ENCODE measurements around the gene CFAP20.

Gene CFAP20

GRCh38 chr16:58123896-58124600 lies 5.1 kb downstream of the CFAP20 start:
- no peak for DNase-seq

GRCh38 chr16:58121132-58121531 lies 8.0 kb downstream of the CFAP20 start:
- no peak for DNase-seq

DNA sequence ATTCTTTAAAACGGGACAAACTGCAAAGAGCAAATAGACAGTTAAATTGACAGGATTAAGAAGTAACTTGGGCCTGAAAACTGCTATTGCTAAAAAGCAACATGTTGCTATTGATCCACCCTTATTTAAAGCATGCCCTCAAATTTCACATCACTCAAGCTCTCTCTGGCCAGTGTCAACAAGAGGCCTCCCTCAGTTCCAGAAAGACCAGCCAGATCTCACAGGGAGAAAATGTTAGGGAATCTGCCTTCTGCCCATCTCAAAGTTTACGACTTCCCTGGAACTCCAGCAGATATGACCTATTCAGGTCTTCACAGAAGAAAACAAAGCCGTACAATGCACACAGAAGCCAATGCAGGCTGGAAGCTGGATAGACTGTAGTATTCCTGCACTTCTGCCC lies 8.9 kb downstream of the CFAP20 start:
- DNase-seq = no peak

DNA sequence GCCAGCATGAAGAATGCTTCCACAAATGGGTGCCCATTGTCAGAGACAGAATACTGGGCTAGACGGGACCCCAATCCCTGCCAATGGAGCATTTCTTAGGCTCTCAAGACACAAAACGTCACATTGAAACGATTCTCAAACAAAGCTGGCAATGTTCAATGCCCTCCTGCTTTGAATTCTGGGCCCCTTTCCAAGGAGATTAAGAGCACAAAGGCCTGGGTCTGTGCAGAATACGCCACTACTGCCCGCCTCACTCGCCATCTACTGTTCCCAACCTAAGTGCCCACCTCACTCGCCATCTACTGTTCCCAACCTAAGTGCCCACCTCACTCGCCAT lies 9.7 kb downstream of the CFAP20 start:
- no peak for DNase-seq

GRCh38 chr16:58118801-58119508 lies 10.2 kb downstream of the CFAP20 start:
- DNase-seq = no peak

DNA sequence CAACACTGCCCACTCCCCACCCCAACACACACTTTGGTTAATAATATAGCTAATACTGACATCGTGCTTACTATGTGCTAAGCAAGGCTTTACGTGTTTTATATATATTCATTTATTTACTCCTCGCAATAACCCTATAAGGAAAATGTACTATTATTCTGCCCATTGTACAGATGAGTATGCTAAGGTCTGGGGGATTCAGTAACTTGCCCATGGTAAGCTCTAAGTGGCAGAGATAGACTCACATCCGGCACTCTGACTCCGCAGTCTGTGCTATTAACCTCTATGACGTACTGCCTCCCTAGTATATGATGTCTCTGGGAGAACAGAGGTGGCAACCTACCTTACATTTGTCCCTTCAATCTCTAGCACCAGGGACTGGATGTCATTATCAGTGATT lies 12.7 kb downstream of the CFAP20 start:
- no peak for DNase-seq

DNA sequence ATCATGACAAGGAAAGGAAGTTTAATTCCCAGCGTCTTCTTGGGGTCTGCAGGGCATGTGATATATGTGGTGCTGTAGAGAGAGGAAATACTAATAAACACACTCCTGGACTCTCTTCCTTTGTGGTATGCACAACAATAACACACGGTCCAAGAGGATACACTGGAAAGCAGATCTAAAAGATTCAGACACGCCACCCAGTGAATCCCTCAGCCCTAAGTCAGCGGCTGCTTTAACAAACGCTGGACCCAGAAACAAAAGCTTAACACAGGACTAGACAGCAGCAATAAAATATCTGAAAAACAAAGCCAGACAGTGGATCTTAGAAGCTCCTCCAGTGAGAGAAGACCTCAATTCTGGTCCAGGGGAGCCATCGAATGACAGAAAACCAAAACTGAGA lies 13.1 kb downstream of the CFAP20 start:
- DNase-seq = no peak

- DNase-seq = no peak
Measured at GRCh38 chr16:58114827-58115825, 14.1 kb downstream of the CFAP20 start.

GRCh38 chr16:58111302-58111627 lies 17.9 kb downstream of the CFAP20 start:
- no peak for DNase-seq

- DNase-seq = no peak
Measured at GRCh38 chr16:58110571-58111301, 18.4 kb downstream of the CFAP20 start.

DNA sequence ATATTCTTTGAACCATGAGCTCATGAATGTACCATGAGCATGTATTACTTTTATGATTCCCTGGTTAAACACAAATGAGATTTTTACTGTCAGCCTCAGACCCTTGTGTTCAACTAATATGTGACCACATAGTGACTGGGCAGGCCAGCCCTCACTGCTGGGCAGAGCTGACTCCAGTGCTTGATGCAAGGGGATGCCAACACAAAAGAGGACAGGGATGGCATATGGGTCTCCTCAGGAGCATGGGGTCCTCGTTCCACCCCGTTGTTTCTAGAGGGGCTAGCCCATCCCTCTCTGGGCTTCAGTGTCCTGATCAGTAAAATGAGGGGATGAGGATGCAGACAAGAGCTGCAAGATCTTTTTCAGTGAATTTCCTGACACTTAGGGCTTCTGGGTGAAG lies 19.3 kb downstream of the CFAP20 start:
- DNase-seq = no peak

GRCh38 chr16:58109330-58109729 lies 19.9 kb downstream of the CFAP20 start:
- DNase-seq = no peak

- DNase-seq = no peak
Measured at GRCh38 chr16:58107709-58108108, 21.5 kb downstream of the CFAP20 start.

DNA sequence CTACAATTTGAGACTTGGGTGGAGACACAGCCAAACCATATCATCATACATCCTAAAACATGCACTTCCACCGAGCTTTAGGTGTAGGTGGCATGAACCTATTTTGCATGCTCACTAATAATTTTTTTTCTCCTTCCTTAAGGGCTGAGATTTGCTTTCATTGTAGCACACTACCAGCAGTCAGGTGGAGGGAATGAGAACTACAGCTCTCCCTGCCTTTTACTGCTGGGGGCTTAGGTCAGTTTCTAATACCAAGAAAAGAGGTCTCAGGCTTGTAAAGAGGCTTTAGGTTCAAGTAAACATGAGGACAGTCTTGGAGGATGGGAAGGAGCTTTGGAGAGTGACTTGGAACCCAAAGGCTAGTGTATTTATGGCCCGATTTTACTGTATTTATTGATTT lies 22.0 kb downstream of the CFAP20 start:
- no peak for DNase-seq

DNA sequence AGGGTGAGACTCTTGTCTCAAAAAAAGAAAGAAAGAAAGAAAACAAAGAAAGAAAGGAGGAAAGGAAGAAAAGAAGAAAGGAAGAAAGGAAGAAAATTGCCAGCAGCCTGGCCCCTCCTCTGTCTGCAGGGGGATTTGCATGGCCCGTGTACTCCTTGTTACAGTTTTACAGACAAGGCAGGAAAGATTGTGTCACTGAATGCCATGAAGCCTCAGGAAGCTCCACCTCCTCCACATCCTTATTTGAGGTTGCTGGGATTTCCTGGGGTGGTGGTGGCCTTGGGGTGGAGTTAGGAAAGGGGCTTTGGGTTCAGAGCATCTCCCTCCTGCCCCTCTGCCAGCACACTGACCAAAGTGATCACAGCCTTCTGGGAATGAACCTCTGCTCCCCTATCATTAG lies 23.6 kb downstream of the CFAP20 start:
- DNase-seq = no peak

- DNase-seq = no peak
Measured at GRCh38 chr16:58102665-58103392, 26.4 kb downstream of the CFAP20 start.

GRCh38 chr16:58099956-58100300 lies 29.3 kb downstream of the CFAP20 start:
- DNase-seq = no peak

DNA sequence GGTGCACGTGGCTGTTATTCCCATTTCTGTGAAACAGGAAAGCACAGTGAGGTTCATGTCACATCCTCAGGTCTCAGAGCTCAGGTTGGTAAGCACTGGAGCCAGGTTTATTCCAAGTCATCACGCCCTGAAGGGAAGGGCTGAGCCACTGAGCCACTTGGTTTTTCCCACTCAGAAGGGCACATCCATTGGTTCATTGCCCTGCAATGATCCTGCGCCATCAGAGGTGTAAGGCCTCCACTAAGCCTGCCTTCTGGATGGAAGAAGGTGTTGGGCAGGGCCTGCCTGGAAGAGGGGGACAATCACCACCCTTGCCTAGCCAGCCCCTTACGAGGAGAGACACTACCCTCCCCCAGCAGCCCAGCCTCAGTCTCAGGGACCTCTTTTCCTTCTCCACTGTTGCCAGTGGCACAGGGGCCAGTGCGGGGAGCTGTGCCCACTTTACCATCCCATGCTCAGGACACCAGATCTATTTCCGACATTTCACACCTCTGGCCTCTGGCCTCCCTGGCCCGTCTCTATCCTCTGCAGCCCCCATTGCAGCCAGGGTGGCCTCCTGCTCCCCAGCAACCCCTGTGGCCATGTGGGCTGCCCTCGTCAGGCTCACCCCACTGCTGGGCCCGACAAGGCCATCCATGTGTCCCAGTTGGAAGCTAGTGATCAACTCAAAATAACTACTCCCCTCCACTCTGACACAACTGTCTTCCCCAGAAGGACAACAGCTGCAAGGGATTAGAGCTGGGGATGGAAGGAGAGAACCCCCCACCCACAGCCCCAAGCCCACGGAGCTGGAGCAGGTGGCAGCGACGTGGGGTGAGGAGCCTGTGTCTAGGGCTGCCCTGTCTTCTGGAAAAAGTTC lies 29.9 kb downstream of the CFAP20 start:
- DNase-seq = no peak

DNA sequence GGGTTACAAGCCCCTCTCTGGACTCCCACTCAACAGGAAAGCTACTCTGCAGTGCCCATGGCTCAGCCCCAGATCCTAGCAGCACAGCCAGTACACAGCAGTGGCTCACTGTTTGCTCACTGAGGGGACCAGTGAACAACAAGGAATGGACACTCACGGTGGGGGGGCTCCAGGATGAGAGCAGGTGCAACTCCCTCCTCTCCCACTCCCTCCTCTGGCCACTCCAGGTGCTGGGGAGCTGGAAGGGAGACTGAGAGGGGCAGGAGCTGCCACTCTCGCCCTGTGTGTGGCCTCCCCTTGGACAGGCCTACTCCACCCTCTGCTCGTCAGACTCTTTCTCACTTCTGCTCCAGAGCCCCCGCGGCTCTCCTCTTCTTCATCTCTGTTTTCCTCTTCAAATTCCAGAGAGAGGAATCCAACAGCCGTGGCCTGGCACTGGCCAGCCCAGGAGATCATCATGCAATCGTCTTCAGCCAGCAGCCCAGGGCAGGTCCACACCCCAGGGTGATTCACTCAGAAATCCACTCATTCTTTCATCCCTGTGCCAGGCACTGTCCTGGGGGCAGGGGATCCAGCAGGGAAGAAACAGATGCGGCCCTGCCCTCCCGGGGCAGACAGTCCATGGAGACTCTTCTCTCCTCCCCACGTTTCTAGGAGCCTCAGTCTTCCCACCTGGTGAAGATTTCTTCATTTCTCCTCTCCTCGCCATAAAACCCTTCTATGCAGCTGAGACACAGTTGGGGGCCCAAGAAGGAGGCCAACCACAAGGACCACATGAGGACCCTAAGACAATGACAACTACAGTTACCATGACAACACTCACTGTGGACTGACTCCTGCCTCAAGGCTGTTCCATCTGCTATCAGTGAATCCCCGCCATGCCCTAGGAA lies 30.7 kb downstream of the CFAP20 start:
- no peak for DNase-seq

- DNase-seq = no peak
Measured at GRCh38 chr16:58096249-58096648, 32.9 kb downstream of the CFAP20 start.
